CD4-positive, alpha-beta T cell treated with Interleukin-1 beta for 1 hour (primary cell): ENCODE results near the gene LUC7L2.
"Not testable (repeated sequence)": the region's sequence is repeated elsewhere in the genome, so short reads cannot be mapped to it uniquely, and the experiment has no call there.

ENCODE experiments used
- DNase-seq, 2 donors: peaks; one replicate each; pipeline ENCODE4 v3.0.0-alpha.2; 2020 to 2022

LUC7L2 gene

DNA sequence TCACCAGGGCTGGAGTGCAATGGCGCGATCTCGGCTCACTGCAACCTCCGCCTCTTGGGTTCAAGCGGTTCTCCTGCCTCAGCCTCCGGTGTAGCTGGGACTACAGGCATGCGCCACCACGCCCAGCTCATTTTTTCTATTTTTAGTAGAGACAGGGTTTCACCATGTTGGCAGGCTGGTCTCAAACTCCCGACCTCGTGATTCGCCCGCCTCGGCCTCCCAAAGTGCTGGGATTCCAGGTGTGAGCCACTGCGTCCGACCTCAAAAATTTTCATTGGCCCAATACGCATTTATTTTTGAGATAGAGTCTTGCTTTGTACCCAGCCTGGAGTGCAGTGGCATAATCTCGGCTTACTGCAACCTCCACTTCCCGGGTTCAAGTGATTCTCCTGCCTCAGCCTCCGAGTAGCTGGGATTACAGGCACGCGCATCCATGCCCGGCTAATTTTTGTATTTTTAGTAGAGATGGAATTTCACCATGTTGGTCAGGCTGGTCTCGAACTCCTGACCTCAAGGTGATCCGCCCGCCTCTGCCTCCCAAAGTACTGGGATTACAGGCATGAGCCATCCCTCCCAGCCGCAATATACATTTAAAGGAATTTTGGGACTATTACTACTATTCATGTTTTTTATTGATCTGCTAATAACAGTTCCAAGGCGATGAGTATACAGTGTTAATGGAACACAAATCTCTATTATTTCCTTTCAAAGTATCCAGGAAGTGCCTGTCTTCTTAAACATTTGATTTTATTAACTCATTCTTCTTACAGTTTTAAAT lies 1.8 kb upstream of the LUC7L2 start:
- not testable (repeated sequence) for DNase-seq

DNA sequence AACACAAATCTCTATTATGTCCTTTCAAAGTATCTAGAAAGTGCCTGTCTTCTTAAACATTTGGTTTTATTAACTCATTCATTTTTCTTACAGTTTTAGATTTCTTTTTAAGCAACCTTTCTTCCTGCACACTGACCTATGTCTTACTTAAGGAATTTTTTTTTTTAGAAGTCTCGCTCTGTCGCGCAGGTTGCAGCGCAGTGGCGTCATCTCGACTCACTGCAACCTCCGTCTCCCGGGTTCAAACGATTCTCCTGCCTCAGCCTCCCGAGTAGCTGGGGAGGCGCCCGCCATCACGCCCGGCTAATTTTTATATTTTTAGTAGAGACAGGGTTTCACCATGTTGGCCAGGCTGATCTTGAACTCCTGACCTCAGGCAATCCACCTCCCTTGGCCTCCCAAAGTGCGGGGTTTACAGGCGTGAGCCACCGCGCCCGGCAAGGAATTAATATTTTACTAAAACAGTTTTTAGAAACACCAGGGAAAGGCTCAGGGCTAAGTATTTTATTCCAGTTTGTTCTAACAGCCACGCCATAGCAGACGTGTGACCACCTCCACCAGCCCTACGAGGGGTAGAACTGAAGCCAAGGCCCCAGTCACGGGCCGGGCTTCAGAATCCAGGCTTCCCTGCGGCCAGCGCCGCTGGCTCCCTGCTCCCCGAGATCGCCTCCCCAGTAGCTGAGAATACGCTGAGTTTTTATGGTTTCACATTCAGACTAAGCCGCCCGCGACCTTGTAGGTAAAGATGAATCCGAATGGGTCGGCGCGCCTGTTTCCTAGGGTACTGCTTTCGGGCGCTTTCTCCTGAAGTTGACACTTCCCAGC lies 941 bp upstream of the LUC7L2 start:
- peak; percentile 52 to 55 for DNase-seq

DNA sequence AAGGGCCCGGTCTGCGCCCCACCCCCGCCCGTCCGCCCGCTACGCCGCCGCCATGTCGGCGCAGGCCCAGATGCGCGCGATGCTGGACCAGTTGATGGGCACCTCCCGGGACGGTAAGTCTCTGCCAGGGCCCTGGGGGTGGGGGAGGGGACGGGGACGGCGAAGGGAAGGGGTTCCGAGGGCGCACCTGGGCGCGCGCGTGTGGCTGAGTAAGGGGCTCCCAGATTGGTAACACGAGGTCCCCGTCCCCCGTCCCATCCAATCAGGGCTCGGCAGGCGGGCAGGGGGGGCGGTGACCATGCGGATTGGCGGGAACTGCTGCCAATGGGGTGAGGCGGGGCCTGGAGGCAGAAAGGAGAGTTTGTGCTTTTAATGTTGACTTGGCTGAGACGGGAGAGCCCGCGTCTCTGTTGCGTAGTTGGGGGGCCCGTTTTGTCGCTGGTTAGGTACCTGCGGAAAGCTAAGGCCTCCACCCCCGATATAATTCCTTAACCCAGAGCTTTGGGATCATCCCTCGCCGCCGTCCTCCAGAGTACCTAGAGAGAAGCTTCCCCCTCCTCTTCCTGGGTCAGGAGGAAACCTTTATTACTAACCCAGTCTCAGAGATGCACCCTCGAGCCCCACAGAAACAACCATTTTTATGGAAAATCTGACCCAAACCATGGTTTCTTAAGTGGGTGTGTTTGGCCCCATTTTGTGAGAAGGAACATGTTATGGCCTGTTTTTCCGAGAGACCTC lies 685 bp downstream of the LUC7L2 start:
- DNase-seq = peak; percentile 97 to 98

DNA sequence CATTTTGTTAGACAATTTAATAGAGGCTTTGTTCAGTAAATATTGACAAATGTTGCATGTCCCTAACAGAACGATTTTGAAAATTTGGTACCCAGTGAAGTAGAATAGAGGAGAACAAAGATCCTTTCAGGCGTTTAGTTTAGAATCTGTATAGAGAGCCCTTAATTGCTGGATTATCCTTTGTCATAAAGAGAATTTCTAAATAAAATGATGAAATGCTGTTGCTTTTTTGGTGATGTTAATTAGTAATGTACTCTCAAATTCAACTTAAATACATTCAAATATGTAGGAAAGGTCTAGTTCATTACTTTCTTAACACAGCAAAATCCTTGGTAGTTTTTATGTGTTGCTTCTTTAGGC lies 1.2 kb downstream of the LUC7L2 start:
- no peak for DNase-seq

DNA sequence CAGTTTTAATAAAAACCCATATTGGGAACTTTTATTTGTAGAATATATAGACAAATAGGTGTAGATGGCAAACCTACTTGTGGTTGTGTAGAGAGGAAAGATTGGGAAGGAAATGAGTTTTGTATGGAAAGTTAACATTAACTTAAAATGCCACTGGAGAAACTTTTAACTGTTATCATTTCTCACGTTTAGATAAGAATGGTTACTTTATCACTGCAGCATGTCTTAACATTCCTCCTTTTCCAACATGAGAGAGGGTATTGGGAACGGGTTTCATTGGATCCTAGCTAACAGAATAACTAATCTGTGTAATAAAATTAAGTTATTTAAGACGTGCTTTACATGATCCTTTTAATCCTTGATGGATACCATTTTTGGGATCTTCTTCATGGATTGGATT lies 1.8 kb downstream of the LUC7L2 start:
- no peak for DNase-seq

DNA sequence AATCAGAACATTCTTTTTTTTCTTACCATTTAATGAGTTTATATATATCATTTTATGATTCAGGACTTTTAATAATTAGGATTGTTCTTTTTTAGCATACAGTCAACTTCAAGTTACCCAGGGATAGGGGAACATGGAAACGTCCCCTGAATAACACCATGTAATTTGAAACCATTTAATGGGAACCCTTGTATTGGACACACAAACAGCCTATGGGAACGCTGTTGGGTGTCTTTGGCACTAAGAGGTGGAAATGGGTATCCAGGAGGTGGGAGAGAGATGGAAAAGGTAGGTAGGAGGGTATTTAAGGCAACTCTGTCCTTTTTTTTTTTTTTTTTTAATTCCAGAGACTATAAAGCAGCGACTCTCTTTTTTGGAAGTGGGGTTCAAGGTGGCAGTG lies 2.6 kb downstream of the LUC7L2 start:
- no peak for DNase-seq

DNA sequence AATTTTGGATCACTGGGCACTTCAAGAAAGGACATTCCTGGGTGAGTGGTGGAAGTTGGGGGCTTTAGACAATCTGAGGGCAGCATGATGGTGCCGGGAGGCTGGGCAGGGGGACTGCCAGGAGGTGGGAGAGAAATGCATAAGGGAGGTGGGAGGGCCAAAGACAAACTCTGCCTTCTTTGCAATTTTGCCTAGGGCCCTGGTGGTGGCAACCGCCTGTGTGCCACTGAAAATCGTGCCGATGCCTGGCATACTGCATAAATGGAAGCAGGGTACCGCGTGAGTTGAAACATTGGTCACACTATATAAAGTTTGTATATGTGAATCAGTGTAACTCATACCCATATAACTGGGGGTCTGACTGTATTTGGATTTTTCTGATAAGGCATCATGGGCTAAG lies 3.3 kb downstream of the LUC7L2 start:
- DNase-seq = no peak

DNA sequence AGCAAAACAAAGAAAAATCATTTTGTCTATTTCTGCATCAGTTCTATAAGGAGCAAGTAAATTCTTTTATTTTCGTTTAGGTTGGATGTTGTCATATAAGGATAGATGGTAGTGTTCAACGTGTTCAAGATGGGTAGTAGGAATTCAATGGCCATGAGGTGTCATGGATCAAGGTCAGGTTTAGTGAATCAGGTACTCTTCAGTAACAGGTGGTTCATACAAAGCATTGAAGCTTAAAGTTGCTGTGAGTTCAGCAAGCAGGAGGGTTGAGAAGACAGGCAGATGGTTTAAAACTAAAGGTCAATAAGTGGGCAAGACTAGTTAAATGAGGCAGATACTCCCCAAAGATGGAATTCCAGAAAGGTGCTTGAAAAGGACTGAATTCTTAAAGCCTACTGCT lies 5.6 kb downstream of the LUC7L2 start:
- no peak for DNase-seq

DNA sequence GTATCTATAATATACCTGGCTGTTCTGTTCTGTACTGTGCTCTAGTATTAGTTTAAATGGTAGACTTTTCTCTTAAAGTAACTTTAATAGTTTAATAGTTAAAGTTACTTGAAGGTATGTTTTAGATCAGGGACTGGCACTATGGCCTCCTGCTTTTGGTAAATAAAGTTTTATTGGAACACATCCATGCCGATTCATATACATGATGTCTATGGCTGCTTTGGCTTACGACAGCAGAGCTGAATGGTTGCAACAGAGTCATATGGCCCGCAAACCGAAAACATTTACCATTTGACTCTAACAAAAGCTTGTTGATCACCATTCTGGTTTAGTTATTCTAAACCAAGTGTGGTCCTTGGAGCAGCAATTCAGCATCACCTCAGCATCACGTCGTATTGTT lies 6.7 kb downstream of the LUC7L2 start:
- no peak for DNase-seq

DNA sequence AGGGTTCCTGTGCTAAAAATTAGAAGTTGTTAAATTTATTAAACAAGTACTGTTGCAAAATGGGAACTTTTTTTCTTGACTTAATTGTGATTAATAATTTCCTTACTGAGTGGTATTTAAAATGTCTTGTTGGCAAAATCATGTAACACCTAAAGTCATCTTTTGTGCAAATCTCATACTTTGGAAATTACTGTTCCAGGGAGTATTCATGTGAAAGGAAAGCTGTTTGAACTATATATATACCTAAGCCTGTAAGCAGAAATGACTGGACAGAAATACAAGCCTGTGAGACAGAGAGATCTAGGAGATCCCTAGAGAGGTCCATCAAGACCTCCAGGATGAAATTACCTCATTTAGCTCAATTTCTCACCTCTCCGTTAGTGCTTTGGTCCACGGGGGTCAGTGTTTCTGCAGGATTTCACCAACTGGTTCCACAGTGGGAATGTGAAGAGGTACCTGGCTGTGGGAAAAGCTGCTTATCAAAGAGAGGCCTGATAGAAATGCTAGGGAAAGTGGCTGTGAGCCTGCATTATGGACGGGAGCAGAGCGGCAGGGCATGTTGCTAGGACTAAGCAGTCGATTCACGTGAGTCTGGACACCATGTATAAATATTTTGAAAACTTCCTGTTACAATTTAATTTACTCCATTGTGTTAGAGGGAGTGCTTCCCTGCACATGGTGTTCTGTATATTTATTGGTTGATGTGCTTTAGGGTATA lies 7.9 kb downstream of the LUC7L2 start:
- DNase-seq = no peak

DNA sequence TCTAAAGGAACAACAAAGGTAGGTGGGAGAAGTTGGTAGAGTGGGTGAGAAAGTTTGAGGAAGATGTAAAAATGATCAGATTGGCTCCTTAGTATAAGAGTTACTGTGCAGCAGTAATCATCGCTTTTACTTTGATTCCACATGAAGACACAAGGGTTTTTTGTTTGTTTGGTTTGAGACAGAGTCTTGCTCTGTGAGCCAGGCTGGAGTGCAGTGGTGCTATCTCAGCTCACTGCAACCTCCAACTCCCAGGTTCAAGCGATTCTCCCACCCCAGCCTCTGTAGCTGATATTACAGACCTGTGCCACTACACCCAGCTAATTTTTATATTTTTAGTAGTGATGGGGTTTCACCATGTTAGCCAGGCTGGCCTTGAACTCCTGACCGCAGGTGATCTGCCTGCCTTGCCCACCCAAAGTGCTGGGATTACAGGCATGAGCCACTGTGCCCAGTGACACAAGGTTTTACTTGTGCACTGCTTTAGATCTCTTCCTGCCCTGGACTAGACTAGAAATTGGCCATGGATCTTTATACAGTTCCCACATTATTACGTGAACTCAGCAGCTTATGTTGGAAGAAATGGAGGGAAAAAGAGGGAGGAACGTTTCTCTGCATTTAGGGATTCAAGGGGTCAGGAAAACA lies 10.7 kb downstream of the LUC7L2 start:
- DNase-seq = no peak

DNA sequence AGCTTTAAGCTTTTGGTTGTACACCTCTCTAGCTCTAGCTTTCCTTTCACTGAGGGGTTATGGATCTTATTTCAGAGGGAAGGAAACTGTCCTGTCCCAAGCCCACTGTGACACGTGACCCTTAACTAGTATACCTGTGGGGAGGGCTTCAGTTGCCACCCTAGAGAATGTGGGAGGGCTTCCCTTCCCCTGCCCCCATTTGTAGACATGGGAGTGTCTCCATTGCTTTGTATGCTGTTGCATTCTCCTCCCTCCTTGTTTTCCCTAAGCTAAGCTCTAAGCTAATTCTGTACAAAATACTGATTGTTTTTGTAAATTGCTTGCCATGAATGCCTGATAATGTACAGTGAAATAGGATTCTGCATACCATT lies 11.2 kb downstream of the LUC7L2 start:
- DNase-seq = no peak

DNA sequence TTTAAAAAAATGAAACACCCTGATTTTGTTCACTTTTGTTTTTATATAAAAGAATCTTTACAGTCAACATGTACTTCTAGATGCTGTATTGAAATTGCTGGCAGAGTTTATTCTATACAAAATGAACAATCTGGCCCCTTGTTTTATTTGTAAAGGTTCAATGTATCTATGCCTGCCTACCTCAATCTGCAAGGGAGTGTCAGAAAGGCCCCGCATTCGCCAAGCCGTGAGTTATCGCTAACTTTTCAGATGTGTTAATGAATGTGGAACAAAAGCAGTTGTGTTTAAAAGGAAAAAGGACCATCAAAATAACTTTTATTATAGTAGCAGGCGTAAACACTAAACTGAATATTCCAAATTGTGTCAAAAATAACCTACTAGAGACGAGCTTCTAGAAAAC lies 14.6 kb downstream of the LUC7L2 start:
- DNase-seq = no peak

DNA sequence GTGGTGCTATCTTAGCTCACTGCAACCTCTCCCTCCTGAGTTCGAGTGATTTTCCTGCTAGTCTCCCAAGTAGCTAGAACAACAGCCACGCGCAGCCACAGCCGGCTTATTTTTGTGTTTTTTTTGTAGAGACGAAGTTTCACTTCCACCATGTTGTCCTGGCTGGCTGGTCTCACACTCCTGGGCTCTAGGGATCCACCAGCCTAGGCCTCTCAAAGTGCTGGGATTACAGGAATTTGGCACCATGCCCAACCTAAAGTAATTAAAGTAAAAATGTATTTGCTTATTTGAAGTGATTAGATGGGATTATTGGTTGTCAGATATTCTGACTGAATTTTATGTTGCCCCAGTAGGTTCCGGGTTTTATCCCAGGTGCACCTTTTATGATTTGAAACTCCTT lies 22.7 kb downstream of the LUC7L2 start:
- no peak for DNase-seq

DNA sequence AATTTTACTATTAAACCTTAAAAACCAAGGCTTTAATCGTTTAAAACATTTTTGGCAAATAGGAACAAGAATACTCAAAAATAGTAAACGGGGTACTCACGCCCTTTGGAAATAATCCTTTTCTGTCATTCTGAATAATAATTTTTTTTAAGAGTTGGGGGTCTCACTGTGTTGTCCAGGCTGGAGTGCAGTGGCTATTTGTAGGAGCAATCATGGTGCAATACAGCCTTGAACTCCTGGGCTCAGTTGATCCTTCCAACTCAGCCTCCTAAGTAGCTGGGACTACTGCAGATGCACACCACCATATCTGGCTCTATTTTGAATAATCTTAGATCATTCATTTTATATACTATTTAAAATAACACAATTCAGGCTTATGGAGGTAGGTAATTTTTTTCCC lies 24.9 kb downstream of the LUC7L2 start:
- DNase-seq = no peak

DNA sequence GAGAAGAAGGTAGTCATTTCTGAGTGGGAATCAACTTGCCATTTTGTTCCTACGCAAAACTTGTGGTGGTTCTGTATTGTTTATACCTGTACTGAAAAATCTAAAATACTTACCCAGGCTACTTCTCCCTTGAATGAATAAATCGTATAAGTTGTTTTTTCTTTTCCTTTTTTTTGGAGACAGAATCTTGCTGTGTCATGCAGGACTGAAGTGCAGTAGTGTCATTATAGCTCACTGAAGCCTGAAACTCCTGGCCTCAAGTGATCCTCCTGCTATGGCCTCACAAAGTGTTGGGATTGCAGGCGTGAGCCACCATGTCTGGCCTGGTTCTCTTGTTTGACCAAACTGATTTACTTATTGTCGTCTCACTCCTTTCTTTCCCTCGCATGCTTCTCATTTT lies 27.9 kb downstream of the LUC7L2 start:
- no peak for DNase-seq

DNA sequence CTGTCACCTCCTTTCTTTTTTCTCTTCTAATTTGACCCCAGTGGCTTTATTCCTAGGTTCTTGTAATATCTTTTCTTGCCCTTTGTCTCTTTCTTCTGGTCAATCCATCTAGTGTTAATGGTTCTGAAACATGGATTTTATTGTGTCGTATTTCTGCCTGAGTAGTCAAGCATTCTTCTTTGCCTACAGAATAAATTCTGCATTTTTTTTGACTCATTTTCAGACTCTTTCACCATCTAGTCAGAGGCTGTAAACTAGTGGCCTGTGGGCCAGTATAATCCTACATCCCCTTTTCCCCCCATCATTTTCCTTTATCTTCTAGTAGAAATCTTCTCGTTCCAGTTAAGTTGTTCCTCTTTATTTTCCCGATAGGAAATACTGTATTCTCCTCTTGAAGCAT lies 29.4 kb downstream of the LUC7L2 start:
- DNase-seq = no peak

DNA sequence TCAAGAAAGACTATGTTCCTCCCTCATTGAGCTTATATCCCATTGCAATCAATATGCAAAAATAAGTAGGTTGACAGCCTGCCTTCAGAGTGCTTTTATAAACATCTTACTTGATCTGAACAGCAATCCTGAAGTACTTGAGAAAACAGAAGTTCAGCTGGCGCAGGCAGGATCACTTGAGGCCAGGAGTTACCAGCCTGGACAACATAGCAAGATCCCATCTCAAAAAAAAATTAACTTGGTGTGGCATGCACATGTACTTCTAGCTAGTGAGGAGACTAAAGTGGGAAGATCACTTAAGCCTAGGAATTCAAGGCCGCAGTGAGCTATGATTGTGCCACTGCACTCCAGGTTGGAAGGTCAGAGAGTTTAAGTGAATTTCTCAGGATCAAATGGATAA lies 30.1 kb downstream of the LUC7L2 start:
- DNase-seq = no peak

DNA sequence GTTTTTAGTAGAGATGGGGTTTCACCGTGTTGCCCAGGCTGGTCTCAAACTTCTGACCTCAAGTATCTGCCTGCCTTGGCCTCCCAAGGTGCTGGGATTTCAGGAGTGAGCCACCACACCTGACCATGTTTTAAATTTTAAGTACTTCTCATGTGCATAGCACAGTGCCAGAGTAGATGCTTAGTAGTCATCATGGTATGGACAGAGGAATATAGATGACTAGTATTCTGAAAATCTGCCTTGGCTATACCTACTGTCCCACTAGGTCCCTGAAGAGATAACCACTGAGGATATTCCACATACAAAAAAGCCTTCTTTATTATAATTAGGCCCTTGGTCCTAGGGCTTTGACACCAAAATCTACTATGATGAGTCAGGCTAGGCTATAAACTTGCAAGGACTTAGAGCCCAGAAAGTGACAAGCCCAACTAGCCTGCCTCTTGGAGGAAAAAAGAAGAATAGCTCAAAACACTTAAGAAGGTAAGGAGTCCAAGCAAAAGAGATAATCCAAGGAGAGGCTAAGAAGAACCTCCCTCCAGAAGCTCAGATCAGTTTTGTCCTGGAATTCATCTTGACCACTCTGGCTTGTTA lies 34.0 kb downstream of the LUC7L2 start:
- no peak for DNase-seq

DNA sequence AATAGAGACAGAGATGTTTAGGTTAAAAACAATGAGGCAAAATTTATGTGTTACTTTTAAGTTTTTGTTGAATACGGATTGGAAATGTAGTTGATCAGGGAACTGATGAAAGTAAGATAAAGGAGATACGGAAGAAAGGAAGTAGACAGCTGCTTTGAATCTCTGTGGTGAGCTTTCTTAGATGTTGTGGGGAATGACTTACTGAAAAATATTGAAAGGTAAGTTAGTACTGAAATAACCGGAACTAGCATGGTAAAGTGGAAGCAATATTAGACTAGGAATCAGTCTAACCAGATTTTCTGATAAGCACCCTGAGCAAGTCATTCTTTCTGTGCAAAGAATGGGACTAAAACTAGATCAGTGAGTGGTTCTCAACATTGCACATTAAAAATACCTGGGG lies 34.8 kb downstream of the LUC7L2 start:
- DNase-seq = peak in 1 of 2 donors; percentile 13

DNA sequence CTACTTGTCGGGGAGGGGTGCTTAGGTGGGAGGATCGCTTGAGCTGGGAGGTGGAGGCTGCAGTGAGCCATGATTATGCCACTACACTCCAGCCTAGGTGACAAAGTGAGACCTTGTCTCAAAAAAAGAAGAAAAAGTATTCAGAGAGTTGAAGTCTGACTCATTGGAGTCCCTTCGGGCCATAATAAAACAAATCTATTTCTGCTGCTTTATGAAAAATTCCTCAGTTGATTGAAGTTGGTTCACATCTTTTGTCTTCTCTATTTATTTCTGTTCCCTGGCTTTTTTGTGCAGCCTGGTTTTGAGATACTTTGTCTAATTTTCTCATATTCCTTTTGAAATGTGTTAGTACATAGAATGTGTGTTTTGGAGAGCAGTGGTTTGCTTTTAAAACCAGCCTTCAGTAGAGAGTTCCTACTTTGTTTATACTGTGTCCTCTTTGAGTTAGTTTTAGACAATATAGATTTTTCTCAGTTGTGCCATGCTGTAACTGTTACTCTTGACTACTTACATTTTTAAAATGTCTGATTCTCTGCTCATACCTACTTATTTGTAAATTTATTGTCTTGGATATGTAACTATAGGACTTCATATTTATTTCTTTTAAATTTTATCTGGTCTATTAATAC lies 36.7 kb downstream of the LUC7L2 start:
- no peak for DNase-seq

DNA sequence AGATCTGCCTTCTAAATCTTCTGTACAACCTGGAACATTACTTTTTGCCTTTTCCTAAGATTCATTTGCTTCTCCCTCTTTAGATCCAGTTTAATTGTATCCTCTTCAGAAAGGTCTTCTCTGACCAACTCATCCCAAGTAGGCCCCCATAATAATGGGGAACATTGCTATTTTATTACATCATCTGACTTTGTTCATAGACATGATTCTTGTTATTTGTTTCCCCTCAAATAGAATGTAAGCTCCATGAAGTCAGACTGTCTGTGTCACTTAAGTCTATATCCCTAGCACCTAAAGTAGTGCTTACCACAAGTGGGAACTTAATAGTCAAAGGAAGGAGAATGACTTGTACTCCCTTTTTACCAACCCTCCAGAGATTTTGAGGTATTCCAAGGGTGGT lies 37.5 kb downstream of the LUC7L2 start:
- DNase-seq = no peak
